ENCODE measurements around the gene CCDC136.

CCDC136 gene

GRCh38 chr7:128833148-128833945, 41.6 kb downstream of the CCDC136 start:
- no peak for FAIRE-seq

GRCh38 chr7:128833946-128834325, 42.2 kb downstream of the CCDC136 start:
- no peak for FAIRE-seq

GRCh38 chr7:128835231-128835751, 43.5 kb downstream of the CCDC136 start:
- FAIRE-seq, result no peak

- no peak for FAIRE-seq
These were observed 44.2 kb downstream of the CCDC136 start for GRCh38 chr7:128835790-128836641.

GRCh38 chr7:128836729-128837348, 45.1 kb downstream of the CCDC136 start:
- FAIRE-seq, result no peak

GRCh38 chr7:128837521-128837921, 45.8 kb downstream of the CCDC136 start:
- FAIRE-seq, result no peak

GRCh38 chr7:128838109-128838779, 46.5 kb downstream of the CCDC136 start:
- FAIRE-seq, result no peak

GRCh38 chr7:128838981-128839731, 47.4 kb downstream of the CCDC136 start:
- FAIRE-seq, result no peak

- FAIRE-seq, result no peak
These were observed 48.0 kb downstream of the CCDC136 start for GRCh38 chr7:128839751-128840177.

GRCh38 chr7:128840326-128841170, 48.8 kb downstream of the CCDC136 start:
- FAIRE-seq, result no peak

GRCh38 chr7:128841171-128841690, 49.5 kb downstream of the CCDC136 start:
- no peak for FAIRE-seq

- no peak for FAIRE-seq
These were observed 50.3 kb downstream of the CCDC136 start for GRCh38 chr7:128841921-128842673.

GRCh38 chr7:128842674-128843641, 51.2 kb downstream of the CCDC136 start:
- no peak for FAIRE-seq

- FAIRE-seq, result no peak
These were observed 52.3 kb downstream of the CCDC136 start for GRCh38 chr7:128843938-128844621.

- no peak for FAIRE-seq
These were observed 53.1 kb downstream of the CCDC136 start for GRCh38 chr7:128844777-128845311.

- FAIRE-seq, result no peak
These were observed 53.7 kb downstream of the CCDC136 start for GRCh38 chr7:128845475-128845874.

- FAIRE-seq, result no peak
These were observed 54.2 kb downstream of the CCDC136 start for GRCh38 chr7:128845987-128846386.
